ENCODE data around the gene TMC7. TPM values are rescaled to one million over a fixed set of nuclear protein-coding genes. Genes with fewer than 3 reads are reported as not detected.
A peak's percentile ranks its signal among the peaks of the same experiment; 100 is the strongest.

The TMC7 gene
- total RNA-seq, 1 experiment from 2014 or later = 4.3 TPM

- no peaks in the 10 kb centered on the region; the same call in 1 of the 2 replicates for H3F3A ChIP-seq (ENCODE audit: insufficient read depth, low read depth)
- CTCF ChIA-PET = no interaction called here
- no peak overlapping the region for H3K4me2 ChIP-seq
- no peak for TF ChIP-seq CTCF (conservative IDR thresholded peaks at IDR 0.05)
- TF ChIP-seq EZH2 (IDR thresholded peaks at IDR 0.05; ENCODE audit: low read depth) = no peak
- H3K4me3 ChIP-seq = no peak overlapping the region
- intact Hi-C loops (cut with micrococcal nuclease; ENCODE audit: unreplicated experiment) = no loop called here
- H2AFZ ChIP-seq = no peak overlapping the region
- POLR2A ChIA-PET (ENCODE audit: unreplicated experiment) = no interaction called here
- no peaks in the 10 kb centered on the region for H3K79me2 ChIP-seq (ENCODE audit: low read depth)
- DNase-seq = no peak
- no peaks in the 10 kb centered on the region for H3K9me2 ChIP-seq (ENCODE audit: insufficient read depth)
- no peaks in the 10 kb centered on the region for H4K20me1 ChIP-seq (ENCODE audit: insufficient read depth)
- H3K27ac ChIP-seq = no peak overlapping the region
- BruUV-seq (replicated peaks) = no TSS peak
- no peaks in the 10 kb centered on the region for H3K4me1 ChIP-seq (replicated peaks; ENCODE audit: insufficient read depth)
- H3K27me3 ChIP-seq (ENCODE audit: insufficient read depth, low read depth) = no peaks in the 10 kb centered on the region
- no peaks in the 10 kb centered on the region for H3K9me3 ChIP-seq (ENCODE audit: insufficient read depth, low read depth)
- no peaks in the 10 kb centered on the region for H3K36me3 ChIP-seq (ENCODE audit: low read depth)
Measured at GRCh38 chr16:19046062-19046461, 62.3 kb downstream of the TMC7 start.

DNA sequence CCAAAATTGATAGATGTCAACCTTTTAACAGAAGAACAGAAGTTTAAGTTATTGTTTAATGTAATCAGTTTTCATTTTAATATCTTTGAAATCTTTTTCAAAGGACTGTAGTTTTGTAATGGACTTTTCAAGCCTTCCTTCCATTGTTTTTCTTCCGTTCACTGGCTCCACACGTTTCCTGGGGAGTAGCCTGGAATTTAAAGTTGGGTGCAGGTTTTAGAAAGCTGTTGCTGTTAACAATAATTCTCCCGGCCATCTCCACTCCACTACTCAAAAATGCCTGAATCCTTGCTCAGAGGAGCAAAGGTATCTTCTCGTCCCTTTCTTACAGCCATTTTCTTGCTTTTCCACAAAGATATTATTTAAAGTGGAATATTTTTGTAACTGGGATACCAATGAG, 79.0 kb downstream of the TMC7 start:
- no peaks in the 10 kb centered on the region for H3K9me3 ChIP-seq (ENCODE audit: insufficient read depth, low read depth)
- POLR2A ChIA-PET (ENCODE audit: unreplicated experiment) = interaction anchor here (0.6 kb wide), 1 partner anchor 34 kb away, joined by 5 read pairs; no protein-coding TSS in a partner anchor
- BruUV-seq (replicated peaks) = no TSS peak
- no peak overlapping the region for H3K4me2 ChIP-seq
- no peaks in the 10 kb centered on the region for H4K20me1 ChIP-seq (ENCODE audit: insufficient read depth)
- H3K79me2 ChIP-seq (ENCODE audit: low read depth) = no peaks in the 10 kb centered on the region
- intact Hi-C loops (cut with micrococcal nuclease; ENCODE audit: unreplicated experiment) = no loop called here
- no peaks in the 10 kb centered on the region for H3K27me3 ChIP-seq (ENCODE audit: insufficient read depth, low read depth)
- H3K4me1 ChIP-seq (replicated peaks; ENCODE audit: insufficient read depth) = no peaks in the 10 kb centered on the region
- H2AFZ ChIP-seq = no peak overlapping the region
- no peaks in the 10 kb centered on the region for H3K36me3 ChIP-seq (ENCODE audit: low read depth)
- no peak overlapping the region for H3K27ac ChIP-seq
- no peaks in the 10 kb centered on the region for H3K9me2 ChIP-seq (ENCODE audit: insufficient read depth)
- H3F3A ChIP-seq (ENCODE audit: insufficient read depth, low read depth) = no peaks in the 10 kb centered on the region
- no peak overlapping the region for H3K4me3 ChIP-seq
- DNase-seq = no peak
- TF ChIP-seq CTCF (conservative IDR thresholded peaks at IDR 0.05) (no peak), EZH2 (IDR thresholded peaks at IDR 0.05; ENCODE audit: low read depth) (no peak)
- CTCF ChIA-PET = no interaction called here

GRCh38 chr16:19066988-19067348, 83.2 kb downstream of the TMC7 start:
- peak overlapping the region; percentile 97 for H3K27ac ChIP-seq
- peaks cover 9% of the 10 kb centered on the region; the same call in 1 of the 2 replicates for H3K4me1 ChIP-seq (replicated peaks; ENCODE audit: insufficient read depth)
- H3K4me2 ChIP-seq = peak overlapping the region; percentile 83
- peak overlapping the region; percentile 88 for H3K4me3 ChIP-seq
- TF ChIP-seq CTCF (conservative IDR thresholded peaks at IDR 0.05) (no peak), EZH2 (IDR thresholded peaks at IDR 0.05; ENCODE audit: low read depth) (no peak)
- no peak for DNase-seq
- H4K20me1 ChIP-seq (ENCODE audit: insufficient read depth) = no peaks in the 10 kb centered on the region
- intact Hi-C loops (cut with micrococcal nuclease; ENCODE audit: unreplicated experiment) = loop anchor here (1.0 to 5.0 kb wide), 5 partner anchors 58 to 265 kb away; partner anchors contain the start of genes ARL6IP1, SMG1 and TMC7
- ChIA-PET CTCF (interaction anchor here (0.7 to 0.8 kb wide), 2 partner anchors 59 to 98 kb away, joined by 3 to 9 read pairs; no protein-coding TSS in a partner anchor), POLR2A (ENCODE audit: unreplicated experiment) (interaction anchor here (0.6 to 1.2 kb wide), 7 partner anchors 9 to 326 kb away, joined by 3 to 6 read pairs (median 4); no protein-coding TSS in a partner anchor)
- no peaks in the 10 kb centered on the region for H3K36me3 ChIP-seq (ENCODE audit: low read depth)
- peaks cover 15% of the 10 kb centered on the region for H3K79me2 ChIP-seq (ENCODE audit: low read depth)
- no peaks in the 10 kb centered on the region for H3K9me2 ChIP-seq (ENCODE audit: insufficient read depth)
- H3F3A ChIP-seq (ENCODE audit: insufficient read depth, low read depth) = no peaks in the 10 kb centered on the region; the same call in 1 of the 2 replicates
- no peaks in the 10 kb centered on the region for H3K27me3 ChIP-seq (ENCODE audit: insufficient read depth, low read depth)
- H2AFZ ChIP-seq = peak overlapping the region; percentile 63; the same call in 1 of the 2 replicates
- H3K9me3 ChIP-seq (ENCODE audit: insufficient read depth, low read depth) = no peaks in the 10 kb centered on the region
- TSS peak; percentile 81 for BruUV-seq (replicated peaks)

Measured in PC-9 (cell line).